ENCODE data around the gene SUPT3H.

- TF ChIP-seq EZH2 (IDR thresholded peaks at IDR 0.05) (no peak), POLR2AphosphoS5 (IDR thresholded peaks at IDR 0.05; ENCODE audit: borderline replicate concordance, low read depth, low read length) (no peak)
Observed at GRCh38 chr6:44789806-44790205, 587.9 kb downstream of the SUPT3H start.

Data from SK-N-MC (cell line).